HG03025 (cell line): ENCODE measurements around the gene TXNDC17.
"Not testable (repeated sequence)": the region's sequence is repeated elsewhere in the genome, so short reads cannot be mapped to it uniquely, and the experiment has no call there.

ENCODE experiments used
- ATAC-seq: cut with Tn5 transposase; IDR thresholded peaks from one replicate; pipeline ENCODE4 v1.9.1; 2021; ENCODE audit warnings: mild to moderate bottlenecking, moderate library complexity; ENCODE audit not compliant: unreplicated experiment, low FRiP score

The TXNDC17 gene

DNA sequence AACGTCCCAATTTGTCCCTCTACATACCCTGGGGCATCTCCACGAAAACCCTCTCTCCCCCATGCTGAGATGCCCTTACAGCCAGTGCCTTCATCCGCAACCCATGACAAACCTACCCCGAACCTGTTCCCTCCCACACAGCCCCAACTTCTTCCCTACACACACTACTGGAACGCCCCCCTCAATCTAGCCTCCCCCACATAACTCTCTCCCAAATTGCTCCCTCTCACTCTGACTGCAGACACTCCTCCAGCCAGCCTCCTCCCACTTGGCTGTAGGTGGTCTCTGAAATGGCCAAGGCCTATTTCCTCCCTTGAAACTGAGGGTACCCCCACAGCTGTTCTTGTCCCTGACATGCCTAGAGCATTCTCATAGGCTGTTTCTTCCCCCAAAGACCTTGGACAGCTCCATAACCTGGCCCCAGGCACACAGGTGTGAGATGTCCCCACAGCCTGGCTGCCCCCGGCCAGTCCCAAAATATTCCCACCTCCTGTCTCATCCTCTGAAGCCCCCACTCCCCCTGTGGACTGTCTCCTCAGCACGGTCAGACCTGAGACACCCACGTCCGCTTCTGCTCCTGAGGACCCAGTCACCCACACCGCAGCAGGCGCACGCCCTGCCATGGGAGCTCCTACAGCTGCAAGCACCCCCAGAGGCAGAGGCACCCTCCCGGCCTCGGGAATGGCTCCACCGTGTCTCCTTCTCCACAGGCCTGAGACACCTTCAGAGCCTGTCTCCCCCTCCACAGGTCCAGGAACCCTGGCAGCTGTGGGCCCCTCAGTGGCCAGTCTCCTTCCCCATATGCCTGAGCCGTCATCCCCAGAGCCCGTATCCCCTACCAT, 4.0 kb upstream of the TXNDC17 start:
- ATAC-seq = no peak

DNA sequence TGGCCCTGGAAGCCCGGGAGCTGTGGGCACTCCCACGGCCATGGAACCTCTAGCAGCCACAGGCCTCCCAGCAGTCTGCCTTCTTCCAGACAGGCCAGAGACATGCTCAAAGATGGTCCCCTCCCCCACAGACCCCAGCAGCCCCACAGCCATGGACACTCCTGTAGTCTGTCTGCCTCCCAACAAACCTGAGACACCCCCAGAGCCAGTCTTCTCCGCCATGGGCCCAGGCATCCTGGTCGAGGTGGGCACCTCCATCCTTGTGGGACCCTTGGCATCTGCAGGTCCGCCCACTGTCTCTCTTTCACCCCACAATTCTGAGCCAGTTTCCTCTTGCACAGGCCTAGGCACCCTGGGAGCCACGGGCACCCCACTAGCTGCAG, 3.4 kb upstream of the TXNDC17 start:
- no peak for ATAC-seq

DNA sequence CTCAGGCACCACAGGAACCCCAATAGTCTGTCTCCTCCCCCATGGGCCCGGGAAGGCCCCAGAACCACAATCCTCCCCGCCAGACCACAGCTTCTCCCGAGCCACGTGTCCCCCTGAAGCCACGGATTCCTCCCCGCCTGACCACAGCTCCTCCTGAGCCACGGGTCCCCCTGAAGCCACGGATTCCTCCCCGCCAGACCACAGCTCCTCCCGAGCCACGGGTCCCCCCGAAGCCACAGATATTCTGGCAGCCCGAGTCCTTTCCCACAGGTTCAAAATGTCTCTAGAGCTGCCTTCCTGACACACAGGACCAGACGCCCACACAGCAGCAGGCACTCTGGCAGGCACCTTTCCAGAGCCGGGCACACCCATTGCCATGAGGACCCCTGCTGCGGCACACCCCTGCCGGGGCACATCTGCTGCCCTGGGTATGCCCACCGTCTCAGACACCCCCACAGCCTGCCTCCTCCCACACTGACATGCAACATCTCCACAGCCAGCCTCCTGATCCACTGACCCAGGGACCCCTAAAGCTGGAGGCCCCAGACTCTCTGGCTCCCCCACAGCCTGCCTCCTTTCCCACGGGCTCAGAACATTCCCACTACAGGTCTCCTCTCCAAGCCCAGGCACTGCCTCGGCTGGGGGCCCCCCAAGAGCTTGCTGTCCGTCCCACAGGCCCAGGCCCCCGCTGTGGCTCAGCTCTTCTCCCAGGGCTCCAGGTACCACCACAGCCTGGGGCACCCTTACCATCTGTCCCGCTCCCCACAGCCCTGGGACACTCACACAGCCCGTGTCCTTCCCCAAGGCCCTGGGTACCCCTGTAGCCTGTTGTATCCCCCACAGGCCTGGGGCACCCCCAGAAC, 2.6 kb upstream of the TXNDC17 start:
- no peak for ATAC-seq

DNA sequence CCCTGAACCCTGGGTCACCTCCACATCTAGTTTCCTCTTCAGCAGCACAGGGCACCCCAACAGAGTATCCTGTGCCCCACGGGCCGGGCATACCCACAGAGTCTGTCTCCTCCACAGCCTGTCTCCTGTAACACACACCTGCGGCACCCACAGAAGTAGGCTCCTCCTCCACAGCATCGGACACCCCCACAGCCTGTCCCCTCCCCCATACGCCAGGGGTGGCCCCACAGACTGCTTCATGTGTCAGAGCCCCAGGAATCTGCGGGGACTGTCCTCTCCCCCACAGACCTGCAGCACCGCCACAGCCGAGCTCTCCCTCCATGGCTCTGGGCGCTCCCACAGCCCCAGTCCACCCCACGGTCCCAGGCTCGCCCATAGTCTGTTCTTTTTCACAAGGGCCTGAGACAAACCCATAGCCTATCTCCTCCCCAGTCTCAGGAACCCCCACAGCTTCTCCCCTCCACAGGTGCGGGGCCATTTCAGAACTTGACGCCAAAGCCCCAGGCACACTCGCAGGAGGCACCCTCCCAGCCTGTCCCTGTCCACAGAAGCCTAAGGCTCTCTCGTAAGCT, 1.8 kb upstream of the TXNDC17 start:
- ATAC-seq = no peak

DNA sequence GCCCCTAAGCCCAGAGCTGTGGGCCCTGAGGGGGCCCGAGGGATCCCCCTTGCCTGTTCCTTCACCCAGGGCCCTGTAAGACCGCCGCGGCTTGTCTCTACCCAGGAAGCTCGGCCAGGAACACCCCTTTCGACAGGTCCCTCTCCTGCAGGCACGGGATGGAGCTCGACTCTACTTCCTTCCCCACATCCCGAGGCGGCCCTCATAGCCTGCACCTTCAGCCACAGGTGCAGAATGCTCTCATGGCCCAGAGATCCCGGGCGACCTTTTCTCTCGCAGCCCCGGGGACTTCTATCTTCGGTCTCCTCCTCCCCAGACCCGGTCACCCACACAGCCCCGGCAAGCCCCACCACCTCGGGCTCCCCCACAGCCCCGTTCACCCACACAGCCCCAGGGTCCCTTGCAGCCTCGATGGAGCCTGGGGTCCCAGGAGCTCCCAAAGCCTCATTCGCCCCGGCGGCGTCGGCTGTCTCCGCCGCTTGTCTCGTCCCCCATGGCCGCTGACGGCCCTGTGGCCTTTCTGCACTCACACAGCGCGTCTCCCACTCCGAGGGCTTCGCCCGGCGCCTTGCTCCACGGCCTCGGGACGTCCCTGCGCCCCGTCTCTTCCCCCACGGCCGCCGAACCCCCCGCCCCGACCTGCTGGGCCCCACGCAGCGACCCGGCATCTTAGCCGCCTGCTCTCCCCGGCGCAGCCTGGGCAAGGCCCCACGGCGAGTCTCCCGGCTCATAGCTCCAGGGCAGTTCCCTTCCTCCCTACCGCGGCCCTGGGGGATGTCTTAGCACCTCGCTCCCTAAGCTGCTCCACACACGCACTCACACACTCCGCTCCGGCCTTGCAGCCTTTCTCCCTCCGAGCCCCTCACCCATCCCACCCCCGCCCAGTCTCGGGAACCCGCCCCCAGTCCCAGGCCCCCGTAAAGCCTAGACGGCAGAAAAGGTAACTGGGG, 999 bp upstream of the TXNDC17 start:
- peak; percentile 11 for ATAC-seq

- ATAC-seq = peak; percentile 7
Observed at GRCh38 chr17:6641247-6641863, 495 bp downstream of the TXNDC17 start.

GRCh38 chr17:6642592-6642991, 1.7 kb downstream of the TXNDC17 start:
- ATAC-seq = no peak

- no peak for ATAC-seq
Observed at GRCh38 chr17:6643451-6644125, 2.7 kb downstream of the TXNDC17 start.

DNA sequence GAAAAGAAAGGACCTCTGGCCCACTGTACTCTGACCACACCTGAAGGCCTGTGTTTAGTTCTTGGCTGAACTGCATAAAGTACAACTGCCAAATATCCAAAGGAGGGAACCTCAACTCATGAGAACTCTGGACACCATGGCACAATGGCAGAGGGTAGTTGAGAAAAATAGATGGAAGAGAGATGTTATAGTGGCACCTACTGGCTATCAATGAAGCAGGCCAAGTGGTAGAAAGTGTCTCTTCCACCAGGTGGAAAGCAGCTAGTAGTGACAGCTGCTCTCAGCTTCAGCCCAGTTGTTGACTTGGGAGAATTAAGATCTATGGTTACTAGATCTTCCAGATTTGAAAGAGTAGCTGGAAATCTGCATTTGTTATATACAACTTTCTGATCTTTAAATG, 7.3 kb downstream of the TXNDC17 start:
- no peak for ATAC-seq

- peak; percentile 92 for ATAC-seq
Observed at GRCh38 chr17:6651354-6651918, 10.6 kb downstream of the TXNDC17 start, which contains the start of the genes C17orf100 and MED31. TSS of gene C17orf100 (plus strand) at chr17:6651762. CDS start at chr17:6651914, 152 bp downstream. TSS of gene MED31 (minus strand) at chr17:6651605. CDS start at chr17:6651528, 77 bp downstream.

GRCh38 chr17:6651919-6652452, 11.1 kb downstream of the TXNDC17 start:
- peak; percentile 16 for ATAC-seq

- no peak for ATAC-seq
Observed at GRCh38 chr17:6654841-6655731, 14.2 kb downstream of the TXNDC17 start.

GRCh38 chr17:6655732-6656361, 15.0 kb downstream of the TXNDC17 start:
- ATAC-seq = not testable (repeated sequence)

- not testable (repeated sequence) for ATAC-seq
Observed at GRCh38 chr17:6656797-6657632, 16.2 kb downstream of the TXNDC17 start.

DNA sequence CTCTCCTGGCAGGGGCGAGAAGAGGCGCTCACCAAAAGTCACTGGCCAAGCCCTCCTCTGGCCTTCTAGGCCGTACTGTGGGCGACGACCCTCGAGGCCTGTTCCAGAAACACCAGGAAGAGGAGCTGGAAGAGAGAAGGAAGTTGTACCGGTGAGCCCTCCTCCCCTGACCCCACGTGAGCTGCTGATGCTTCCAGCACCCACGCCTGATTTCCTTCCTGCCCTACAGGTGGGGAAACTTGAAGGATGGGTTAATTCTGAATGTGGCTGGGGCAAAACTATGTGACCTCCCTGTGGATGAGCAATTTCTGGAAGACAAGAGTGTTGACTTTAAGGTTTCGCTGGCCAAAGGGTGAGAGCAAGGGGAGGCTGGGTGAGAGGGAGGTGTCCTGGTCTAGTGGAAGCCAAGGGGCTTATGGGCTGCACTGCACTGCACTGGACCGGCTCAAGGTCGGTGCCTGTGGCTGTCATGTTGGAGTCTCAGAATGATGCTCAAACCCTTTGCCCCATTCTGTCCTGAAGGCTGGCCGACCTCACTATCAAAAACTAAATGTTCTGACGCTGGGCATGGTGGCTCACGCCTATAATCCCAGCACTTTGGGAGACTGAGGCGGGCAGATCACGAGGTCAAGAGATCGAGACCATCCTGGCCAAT, 16.9 kb downstream of the TXNDC17 start:
- no peak for ATAC-seq
